ENCODE measurements around the gene GDNF. TPM values are rescaled to one million over a fixed set of nuclear protein-coding genes. Genes with fewer than 3 reads are reported as not detected.
A peak's percentile ranks its signal among the peaks of the same experiment; 100 is the strongest.

The GDNF gene, protein sequence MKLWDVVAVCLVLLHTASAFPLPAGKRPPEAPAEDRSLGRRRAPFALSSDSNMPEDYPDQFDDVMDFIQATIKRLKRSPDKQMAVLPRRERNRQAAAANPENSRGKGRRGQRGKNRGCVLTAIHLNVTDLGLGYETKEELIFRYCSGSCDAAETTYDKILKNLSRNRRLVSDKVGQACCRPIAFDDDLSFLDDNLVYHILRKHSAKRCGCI
- total RNA-seq, result 1 to 10 TPM in 3 of 4 donors, under 1 TPM in 1; 0.81 to 6.4 (median 4.3) TPM

DNA sequence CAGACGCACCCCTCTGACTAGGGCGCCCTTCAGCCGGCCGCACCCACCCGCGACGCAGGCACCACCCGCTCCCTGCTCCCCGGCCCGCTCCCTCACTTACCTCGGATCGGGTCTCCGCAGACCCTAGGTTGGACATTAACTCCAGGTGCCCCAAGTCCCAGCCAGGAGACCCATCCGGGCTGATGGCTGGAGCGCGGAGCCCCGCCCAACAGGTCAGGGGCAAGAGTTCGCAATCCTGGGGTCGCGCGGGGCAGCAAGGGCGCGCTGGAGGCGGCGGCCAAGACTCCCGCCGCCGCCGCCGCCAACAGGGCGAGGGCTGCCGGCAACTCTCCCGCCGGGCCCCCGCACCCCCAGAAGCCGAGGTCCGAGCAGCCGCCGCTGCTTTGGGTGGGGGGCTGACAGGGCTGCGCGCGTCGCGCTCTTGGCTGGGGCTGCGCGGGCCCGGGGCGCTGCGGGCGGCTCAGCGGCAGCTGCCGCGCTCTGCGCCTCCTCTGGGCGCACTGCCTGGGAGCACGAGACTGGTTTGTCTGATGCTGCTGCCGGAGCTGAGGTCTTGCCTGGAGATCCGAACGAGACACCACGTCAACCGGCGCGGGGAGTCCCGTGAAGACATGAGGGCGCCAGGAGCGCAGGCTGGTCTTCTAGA lies at the start of gene GDNF:
TSS of gene GDNF (minus strand) at position 635 of the 646 bp plus-strand sequence. CDS start 5,245 bp downstream, outside the sequence.
- Histone ChIP-seq H3K36me3 (no peaks in the 10 kb centered on the region), H3K27ac (peak within 1 kb of the TSS; percentile 72 to 96 (median 91)), H3K4me1 (peaks cover 0 to 67% (median 5%) of the 10 kb centered on the region in 3 donors), H3K27me3 (peaks cover 43% of the 10 kb centered on the region), H3K9me3 (no peaks in the 10 kb centered on the region), H3K4me3 (peak within 1 kb of the TSS; percentile 52 to 77)
- peak; percentile 66 for ATAC-seq
- no peak for TF ChIP-seq EP300 (IDR thresholded peaks at IDR 0.05)
- TF ChIP-seq CTCF (IDR thresholded peaks at IDR 0.05), result no peak
- TF ChIP-seq POLR2A (IDR thresholded peaks at IDR 0.05), result peak; percentile 39 to 46
- WGBS, 2 donors (ENCODE audit: low coverage in 1 of 2), result 0% methylated on average over 8 of the region's 66 CpGs; no CpG with 5 or more reads in 1 of the 2 donors

GRCh38 chr5:37888476-37888875 lies 48.6 kb upstream of the GDNF start:
- H3K36me3 ChIP-seq, result no peaks in the 10 kb centered on the region
- H3K9me3 ChIP-seq, result no peaks in the 10 kb centered on the region
- no peak overlapping the region for H3K4me3 ChIP-seq
- WGBS, 2 donors (ENCODE audit: low coverage in 1 of 2), result 59 to 93% methylated on average over 3 to 5 of the region's 6 CpGs
- ATAC-seq, result no peak
- H3K27ac ChIP-seq, result no peak overlapping the region
- peaks cover 0 to 19% (median 0%) of the 10 kb centered on the region in 3 donors for H3K4me1 ChIP-seq
- H3K27me3 ChIP-seq, result no peaks in the 10 kb centered on the region
- TF ChIP-seq EP300 (IDR thresholded peaks at IDR 0.05) (no peak), CTCF (IDR thresholded peaks at IDR 0.05) (no peak), POLR2A (IDR thresholded peaks at IDR 0.05) (no peak), POLR2AphosphoS5 (IDR thresholded peaks at IDR 0.05) (no peak)

- Histone ChIP-seq H3K27ac (no peak overlapping the region), H3K36me3 (no peaks in the 10 kb centered on the region), H3K27me3 (no peaks in the 10 kb centered on the region), H3K4me3 (no peak overlapping the region), H3K9me3 (no peaks in the 10 kb centered on the region), H3K4me1 (peaks cover 0 to 19% (median 0%) of the 10 kb centered on the region in 3 donors)
- TF ChIP-seq POLR2AphosphoS5 (IDR thresholded peaks at IDR 0.05) (no peak), EP300 (IDR thresholded peaks at IDR 0.05) (no peak)
- 9 to 31% methylated on average over 4 to 5 of the region's 9 CpGs for whole genome bisulfite sequencing, 2 donors (ENCODE audit: low coverage in 1 of 2)
- ATAC-seq, result no peak
These were observed 46.5 kb upstream of the GDNF start for GRCh38 chr5:37886242-37886905.

GRCh38 chr5:37882636-37883035 lies 42.8 kb upstream of the GDNF start:
- ATAC-seq, result no peak
- Histone ChIP-seq H3K27ac (no peak overlapping the region), H3K9me3 (no peaks in the 10 kb centered on the region), H3K27me3 (no peaks in the 10 kb centered on the region), H3K4me1 (peaks cover 0 to 19% (median 0%) of the 10 kb centered on the region in 3 donors), H3K4me3 (no peak overlapping the region), H3K36me3 (no peaks in the 10 kb centered on the region)
- TF ChIP-seq POLR2AphosphoS5 (IDR thresholded peaks at IDR 0.05) (peak; percentile 18), CTCF (IDR thresholded peaks at IDR 0.05) (no peak)
- WGBS, 2 donors (ENCODE audit: low coverage in 1 of 2), result 0 to 13% methylated on average over 2 to 3 of the region's 3 CpGs

- Histone ChIP-seq H3K27me3 (no peaks in the 10 kb centered on the region), H3K27ac (no peak overlapping the region), H3K36me3 (no peaks in the 10 kb centered on the region), H3K4me1 (peaks cover 0 to 14% (median 0%) of the 10 kb centered on the region in 3 donors), H3K9me3 (no peaks in the 10 kb centered on the region), H3K4me3 (no peak overlapping the region)
- no peak for ATAC-seq
- TF ChIP-seq POLR2A (IDR thresholded peaks at IDR 0.05) (no peak), POLR2AphosphoS5 (IDR thresholded peaks at IDR 0.05) (no peak), EP300 (IDR thresholded peaks at IDR 0.05) (no peak), CTCF (IDR thresholded peaks at IDR 0.05) (no peak)
- WGBS, 2 donors (ENCODE audit: low coverage in 1 of 2), result 89 to 98% methylated on average over 2 to 3 of the region's 3 CpGs
These were observed 41.5 kb upstream of the GDNF start for GRCh38 chr5:37881359-37881758.
